Measurements from ENCODE around the gene UNC5C. TPM values are rescaled to one million over a fixed set of nuclear protein-coding genes. Genes with fewer than 3 reads are reported as not detected.

UNC5C gene
- total RNA-seq, 2 donors from 2014 or later, result 0.13 TPM; not detected in 1

DNA sequence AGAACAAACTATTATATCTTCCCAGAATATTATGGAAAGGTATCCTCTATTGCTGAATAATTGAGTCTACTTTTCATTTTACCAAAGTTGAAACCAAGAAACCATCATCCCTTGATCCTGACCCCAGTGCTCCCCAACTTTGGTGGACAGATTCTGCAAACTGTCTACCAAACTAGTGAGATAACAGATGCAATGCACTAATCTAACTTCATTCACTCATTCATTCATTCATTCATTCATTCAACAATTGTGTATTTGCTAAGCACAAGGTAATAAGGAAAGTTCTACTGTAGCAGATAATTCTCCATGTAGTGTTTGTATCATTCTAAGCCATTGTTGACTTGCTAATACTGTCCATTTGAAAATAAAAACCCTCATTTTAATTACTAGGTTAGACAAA lies 150.6 kb downstream of the UNC5C start:
- Mint-ChIP-seq H3K9me3 (no peaks in the 10 kb centered on the region), H3K27ac (no peak overlapping the region), H3K4me1 (no peaks in the 10 kb centered on the region), H3K27me3 (no peaks in the 10 kb centered on the region), H3K4me3 (no peak overlapping the region), H3K36me3 (ENCODE audit: low read depth) (no peaks in the 10 kb centered on the region)
- ATAC-seq (replicated peaks), result no peak

- no peak for ATAC-seq (replicated peaks)
- no peaks in the 10 kb centered on the region for H3K4me1 Mint-ChIP-seq
- no peak overlapping the region for H3K4me3 Mint-ChIP-seq
- no peaks in the 10 kb centered on the region for H3K36me3 Mint-ChIP-seq (ENCODE audit: low read depth)
- no peaks in the 10 kb centered on the region for H3K27me3 Mint-ChIP-seq
- no peaks in the 10 kb centered on the region for H3K9me3 Mint-ChIP-seq
- no peak overlapping the region for H3K27ac Mint-ChIP-seq
These were observed 153.9 kb downstream of the UNC5C start for GRCh38 chr4:95394752-95395306.

DNA sequence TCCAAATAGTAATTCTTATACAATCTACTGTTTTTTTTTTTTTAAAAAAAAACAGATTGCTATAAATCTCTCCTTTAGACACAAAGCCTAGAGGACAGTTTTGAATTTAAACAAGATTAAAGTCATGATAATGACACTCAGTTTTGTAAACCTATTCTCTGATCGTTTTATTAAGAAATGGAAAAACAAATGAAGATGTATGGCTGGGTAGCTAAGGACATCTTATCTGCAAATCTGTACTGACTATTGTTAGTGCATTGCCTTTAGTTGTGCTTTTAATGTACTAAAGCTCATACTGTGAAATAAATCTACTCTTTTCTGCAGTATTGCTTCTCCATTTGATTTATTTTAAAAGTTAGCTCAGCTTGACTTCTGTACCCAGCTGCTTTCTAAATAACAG lies 155.0 kb downstream of the UNC5C start:
- ATAC-seq (replicated peaks), result no peak
- Mint-ChIP-seq H3K27me3 (no peaks in the 10 kb centered on the region), H3K4me3 (no peak overlapping the region), H3K36me3 (ENCODE audit: low read depth) (no peaks in the 10 kb centered on the region), H3K4me1 (no peaks in the 10 kb centered on the region), H3K27ac (no peak overlapping the region), H3K9me3 (no peaks in the 10 kb centered on the region)

DNA sequence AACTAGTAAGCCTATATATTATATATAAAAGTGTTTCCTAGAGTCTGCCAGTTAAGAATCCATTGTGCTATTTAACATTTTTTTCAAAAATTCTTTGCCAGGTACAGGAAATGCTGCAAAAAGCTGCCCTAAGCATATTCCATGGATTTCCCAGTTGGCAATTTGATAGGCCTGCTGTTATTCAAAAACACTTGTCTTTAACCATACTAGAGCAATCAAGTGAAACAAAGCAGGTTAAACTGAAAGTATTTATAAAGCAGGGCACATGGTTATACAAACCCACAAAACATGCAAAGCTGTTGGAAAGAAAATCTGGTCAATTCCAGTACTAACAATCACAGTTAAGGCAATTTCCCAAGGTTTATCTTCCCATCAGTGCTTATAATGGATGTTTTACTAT lies 159.9 kb downstream of the UNC5C start:
- Mint-ChIP-seq H3K9me3 (no peaks in the 10 kb centered on the region), H3K36me3 (ENCODE audit: low read depth) (no peaks in the 10 kb centered on the region), H3K27me3 (no peaks in the 10 kb centered on the region), H3K4me1 (no peaks in the 10 kb centered on the region), H3K4me3 (no peak overlapping the region), H3K27ac (no peak overlapping the region)
- no peak for ATAC-seq (replicated peaks)

DNA sequence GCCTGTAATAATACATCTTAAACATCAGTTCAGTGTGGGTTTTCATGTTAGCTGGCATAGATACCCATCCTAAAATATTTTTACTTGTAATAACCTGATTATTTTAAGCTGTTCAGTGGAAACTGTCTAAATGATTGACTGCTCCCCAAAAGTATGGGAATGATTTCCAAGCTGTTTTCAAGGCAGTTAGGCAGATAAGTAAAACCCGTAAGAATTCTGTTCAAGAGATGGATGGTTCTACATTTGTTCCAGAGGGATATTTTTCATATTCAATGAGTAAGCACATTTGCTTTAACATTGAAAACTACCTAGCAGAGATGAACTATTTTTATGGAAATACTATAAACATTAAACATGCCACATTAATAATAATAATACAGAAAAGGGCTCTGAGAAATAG lies 161.1 kb downstream of the UNC5C start:
- H3K36me3 Mint-ChIP-seq (ENCODE audit: low read depth), result no peaks in the 10 kb centered on the region

DNA sequence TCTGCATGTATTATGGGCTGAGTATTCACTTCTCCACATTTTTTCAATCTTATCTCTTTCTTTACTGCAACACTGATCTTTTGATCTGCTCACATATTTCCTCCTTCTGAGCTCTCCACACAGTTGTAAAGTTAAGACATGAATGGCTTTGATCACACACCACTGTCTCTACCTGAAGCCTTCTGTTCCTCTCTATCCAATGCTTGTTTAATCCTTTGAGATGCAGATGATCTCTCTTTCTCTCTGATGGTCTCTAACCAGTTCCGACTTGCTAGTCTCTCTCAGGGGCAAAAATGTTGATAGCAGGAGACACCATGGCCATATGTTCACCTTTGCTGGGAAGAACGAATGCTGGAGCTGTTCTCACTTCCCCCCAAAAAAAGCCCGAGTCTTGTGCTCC lies 162.4 kb downstream of the UNC5C start:
- no peak overlapping the region for H3K27ac Mint-ChIP-seq
- ATAC-seq (replicated peaks), result no peak
- no peaks in the 10 kb centered on the region for H3K9me3 Mint-ChIP-seq
- no peaks in the 10 kb centered on the region for H3K27me3 Mint-ChIP-seq
- no peaks in the 10 kb centered on the region for H3K4me1 Mint-ChIP-seq
- H3K4me3 Mint-ChIP-seq, result no peak overlapping the region
- no peaks in the 10 kb centered on the region for H3K36me3 Mint-ChIP-seq (ENCODE audit: low read depth)

More for the DNA sequence above, 161.1 kb downstream of the UNC5C start:
- no peak overlapping the region for H3K4me3 Mint-ChIP-seq
- H3K27me3 Mint-ChIP-seq, result no peaks in the 10 kb centered on the region
- H3K9me3 Mint-ChIP-seq, result no peaks in the 10 kb centered on the region
- ATAC-seq (replicated peaks), result no peak
- H3K4me1 Mint-ChIP-seq, result no peaks in the 10 kb centered on the region
- no peak overlapping the region for H3K27ac Mint-ChIP-seq

DNA sequence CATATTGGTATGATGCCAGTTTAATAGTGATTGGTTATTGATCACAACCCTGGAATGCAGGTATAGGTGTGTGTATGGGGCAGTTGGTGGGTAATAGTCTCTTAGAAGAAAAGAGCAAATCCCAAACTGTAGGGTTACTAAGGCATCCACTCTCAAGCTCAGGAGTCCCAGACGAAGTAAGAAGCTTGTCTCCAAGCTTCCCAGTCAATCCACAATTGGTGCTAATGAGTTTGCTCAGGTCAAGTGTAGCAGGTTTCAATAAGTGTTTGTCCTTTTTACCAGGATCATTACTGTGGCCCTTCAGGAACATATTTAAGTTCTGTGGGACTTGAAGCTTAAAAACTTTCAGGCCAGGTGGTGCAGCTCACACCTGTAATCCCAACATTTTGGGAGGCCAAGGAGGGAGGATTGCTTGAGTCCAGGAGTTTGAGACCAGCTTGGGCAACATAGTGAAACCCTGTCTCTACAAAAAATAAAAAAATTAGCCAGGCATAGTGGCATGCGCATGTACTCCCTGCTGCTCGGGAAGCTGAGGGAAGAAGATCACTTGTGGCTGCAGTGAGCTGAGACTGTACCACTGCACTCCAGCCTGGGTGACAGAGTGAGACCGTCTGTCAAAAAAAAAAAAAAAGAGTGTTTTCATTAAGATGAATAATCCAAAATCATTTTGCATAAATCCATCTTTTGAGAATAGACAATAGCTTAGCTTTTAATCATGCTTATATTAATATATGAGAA lies 166.8 kb downstream of the UNC5C start:
- no peak for ATAC-seq (replicated peaks)
- H3K27me3 Mint-ChIP-seq, result no peaks in the 10 kb centered on the region
- no peak overlapping the region for H3K27ac Mint-ChIP-seq
- no peak overlapping the region for H3K4me3 Mint-ChIP-seq
- no peaks in the 10 kb centered on the region for H3K9me3 Mint-ChIP-seq
- H3K4me1 Mint-ChIP-seq, result no peaks in the 10 kb centered on the region
- H3K36me3 Mint-ChIP-seq (ENCODE audit: low read depth), result no peaks in the 10 kb centered on the region

DNA sequence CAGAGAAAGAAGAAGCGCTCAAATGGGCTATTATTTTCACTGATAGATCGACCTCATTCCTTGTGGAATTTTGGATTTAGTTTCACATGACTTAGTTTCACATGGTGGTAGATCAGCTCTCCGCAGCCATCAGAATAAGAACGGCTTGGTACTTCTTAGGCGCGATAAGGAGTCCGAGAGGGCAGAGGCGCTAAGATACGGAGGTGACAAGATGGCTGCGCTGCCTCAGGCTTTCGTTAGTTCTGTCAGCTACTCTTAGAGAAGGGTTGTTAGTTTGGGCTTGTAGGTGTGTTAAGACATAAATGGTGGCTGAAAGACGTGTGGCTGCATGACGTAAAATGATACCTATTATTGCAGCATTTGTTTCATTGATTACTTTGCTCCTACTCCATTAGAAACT lies 169.1 kb downstream of the UNC5C start:
- no peaks in the 10 kb centered on the region for H3K36me3 Mint-ChIP-seq (ENCODE audit: low read depth)
- no peak for ATAC-seq (replicated peaks)
- no peak overlapping the region for H3K27ac Mint-ChIP-seq
- H3K4me3 Mint-ChIP-seq, result no peak overlapping the region
- no peaks in the 10 kb centered on the region for H3K4me1 Mint-ChIP-seq
- no peaks in the 10 kb centered on the region for H3K9me3 Mint-ChIP-seq
- no peaks in the 10 kb centered on the region for H3K27me3 Mint-ChIP-seq

DNA sequence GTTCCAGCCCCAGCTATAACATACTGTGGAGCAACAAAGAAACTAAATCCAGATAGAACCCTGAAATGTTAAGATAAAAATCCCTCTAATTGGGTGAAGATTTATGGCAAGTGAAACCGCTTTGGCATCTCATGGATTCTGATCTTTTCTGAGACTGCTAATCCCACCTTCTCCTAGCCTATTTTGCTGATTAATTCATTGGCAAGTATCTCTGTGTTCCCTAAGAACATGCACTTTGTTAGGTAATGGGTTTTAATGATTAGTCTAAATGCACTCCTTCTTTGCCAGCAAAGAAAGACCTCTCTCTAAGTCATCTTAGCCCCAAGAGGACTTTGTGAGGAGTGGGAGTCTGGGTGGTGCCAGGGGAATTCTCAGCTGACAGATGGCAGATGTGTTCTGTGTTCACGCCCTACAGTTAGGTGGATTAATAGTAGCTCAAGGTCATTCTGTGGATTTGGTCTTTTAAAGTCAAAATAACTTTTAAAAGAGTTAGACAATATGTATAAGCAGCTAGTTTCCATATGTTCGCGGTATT lies 171.3 kb downstream of the UNC5C start:
- Mint-ChIP-seq H3K4me3 (no peak overlapping the region), H3K27ac (no peak overlapping the region), H3K27me3 (no peaks in the 10 kb centered on the region), H3K9me3 (no peaks in the 10 kb centered on the region), H3K4me1 (no peaks in the 10 kb centered on the region), H3K36me3 (ENCODE audit: low read depth) (no peaks in the 10 kb centered on the region)
- no peak for ATAC-seq (replicated peaks)

GRCh38 chr4:95371476-95372224 lies 177.1 kb downstream of the UNC5C start:
- Mint-ChIP-seq H3K9me3 (no peaks in the 10 kb centered on the region), H3K4me1 (no peaks in the 10 kb centered on the region), H3K4me3 (no peak overlapping the region), H3K27ac (no peak overlapping the region), H3K36me3 (ENCODE audit: low read depth) (no peaks in the 10 kb centered on the region), H3K27me3 (no peaks in the 10 kb centered on the region)
- ATAC-seq (replicated peaks), result no peak

- Mint-ChIP-seq H3K4me3 (no peak overlapping the region), H3K9me3 (no peaks in the 10 kb centered on the region), H3K27me3 (no peaks in the 10 kb centered on the region), H3K36me3 (ENCODE audit: low read depth) (no peaks in the 10 kb centered on the region), H3K27ac (no peak overlapping the region), H3K4me1 (no peaks in the 10 kb centered on the region)
- ATAC-seq (replicated peaks), result no peak
These were observed 180.9 kb downstream of the UNC5C start for GRCh38 chr4:95367824-95368223.

- H3K4me3 Mint-ChIP-seq, result no peak overlapping the region
- no peaks in the 10 kb centered on the region for H3K9me3 Mint-ChIP-seq
- H3K4me1 Mint-ChIP-seq, result no peaks in the 10 kb centered on the region
- H3K36me3 Mint-ChIP-seq (ENCODE audit: low read depth), result no peaks in the 10 kb centered on the region
- ATAC-seq (replicated peaks), result no peak
- H3K27ac Mint-ChIP-seq, result no peak overlapping the region
- no peaks in the 10 kb centered on the region for H3K27me3 Mint-ChIP-seq
These were observed 184.8 kb downstream of the UNC5C start for GRCh38 chr4:95363966-95364365.

DNA sequence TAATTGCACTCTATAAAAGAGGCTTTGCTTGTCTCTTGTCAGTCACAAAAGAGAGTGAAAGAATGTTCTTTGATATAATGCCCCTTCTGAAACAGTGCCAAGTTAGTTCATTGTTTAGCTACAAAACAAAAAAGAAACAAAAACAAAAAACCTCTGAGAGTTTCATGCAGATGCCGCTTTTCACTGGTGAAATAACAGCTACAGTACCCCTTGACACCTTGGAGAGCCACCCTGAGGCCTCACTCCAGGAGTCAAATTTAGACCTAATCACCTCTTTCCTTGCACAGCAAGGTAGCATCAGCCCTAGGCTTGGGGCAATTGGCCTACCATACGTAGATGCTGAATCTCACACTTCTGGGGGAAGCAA lies 185.2 kb downstream of the UNC5C start:
- Mint-ChIP-seq H3K36me3 (ENCODE audit: low read depth) (no peaks in the 10 kb centered on the region), H3K27ac (no peak overlapping the region), H3K27me3 (no peaks in the 10 kb centered on the region), H3K4me3 (no peak overlapping the region), H3K4me1 (no peaks in the 10 kb centered on the region), H3K9me3 (no peaks in the 10 kb centered on the region)
- ATAC-seq (replicated peaks), result no peak

DNA sequence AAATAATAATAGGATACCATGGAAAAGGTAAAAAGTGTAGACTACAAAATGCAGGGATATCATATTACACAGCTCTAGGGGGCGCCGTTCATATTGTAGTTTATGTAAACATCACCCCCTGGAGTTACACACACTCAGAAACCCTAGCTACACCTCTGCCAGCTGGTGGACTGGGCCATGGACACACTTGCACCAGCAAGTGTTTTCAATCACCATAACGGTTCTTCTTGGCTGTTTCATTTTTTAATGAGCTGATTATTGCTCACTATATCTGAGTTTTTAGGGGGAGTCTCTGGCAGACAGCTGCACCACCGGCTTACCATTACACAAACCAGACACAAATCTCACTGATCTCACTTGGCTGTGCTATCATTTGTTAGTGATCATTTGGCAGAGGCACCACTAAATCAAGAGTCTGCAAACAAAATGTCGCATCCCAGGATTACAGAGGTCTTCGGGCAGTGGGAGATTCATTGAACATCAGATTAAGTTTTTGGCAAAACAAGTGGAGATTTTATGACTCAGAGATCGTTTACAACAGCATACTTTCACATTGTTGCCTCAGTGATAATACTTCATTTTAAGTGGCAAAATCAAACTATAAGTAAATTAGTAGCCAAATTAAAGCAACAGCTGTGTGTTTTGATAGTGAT lies 185.7 kb downstream of the UNC5C start:
- H3K9me3 Mint-ChIP-seq, result no peaks in the 10 kb centered on the region
- no peak overlapping the region for H3K4me3 Mint-ChIP-seq

More for the DNA sequence above, 185.7 kb downstream of the UNC5C start:
- H3K27me3 Mint-ChIP-seq, result no peaks in the 10 kb centered on the region
- no peak for ATAC-seq (replicated peaks)
- no peaks in the 10 kb centered on the region for H3K4me1 Mint-ChIP-seq
- no peaks in the 10 kb centered on the region for H3K36me3 Mint-ChIP-seq (ENCODE audit: low read depth)
- no peak overlapping the region for H3K27ac Mint-ChIP-seq
